Neural progenitor cell (in vitro differentiated cells): ENCODE data around the gene DTX1. TPM values are rescaled to one million over a fixed set of nuclear protein-coding genes. Genes with fewer than 3 reads are reported as not detected.

Experiments
- DNase-seq: peaks from one replicate; pipeline ENCODE4 v3.0.0-alpha.2; 2016; ENCODE audit warnings: low spot score
- H2AFZ ChIP-seq: fragments of 200-600 bp; sonication (generic); replicated peaks from 2 replicates; pipeline ENCODE4 v1.6.1; 2016; ENCODE audit warnings: antibody characterized with exemption
- H3F3A ChIP-seq: fragments of 200-600 bp; sonication (generic); 2 replicates; pipeline ENCODE4 v1.6.1; 2016; ENCODE audit warnings: antibody characterized with exemption, low read depth
- H3K27ac ChIP-seq: fragments of 200-600 bp; sonication (generic); 2 replicates; pipeline ENCODE4 v1.5.1; 2016; ENCODE audit warnings: mild to moderate bottlenecking
- H3K27me3 ChIP-seq: fragments of 200-600 bp; sonication (generic); 2 replicates; pipeline ENCODE4 v1.6.1; 2016; ENCODE audit warnings: mild to moderate bottlenecking, moderate library complexity
- H3K36me3 ChIP-seq: fragments of 200-600 bp; sonication (generic); 2 replicates; pipeline ENCODE4 v1.5.1; 2016
- H3K4me1 ChIP-seq: fragments of 200-600 bp; sonication (generic); 2 replicates; pipeline ENCODE4 v1.6.1; 2016; ENCODE audit warnings: mixed run types
- H3K4me2 ChIP-seq: fragments of 200-600 bp; sonication (generic); 2 replicates; pipeline ENCODE4 v1.6.1; 2016
- H3K4me3 ChIP-seq: fragments of 200-600 bp; sonication (generic); 2 replicates; pipeline ENCODE4 v1.5.1; 2016
- H3K79me2 ChIP-seq: fragments of 200-600 bp; sonication (generic); 2 replicates; pipeline ENCODE4 v1.6.1; 2016; ENCODE audit warnings: low read depth
- H3K9ac ChIP-seq: fragments of 200-600 bp; sonication (generic); 2 replicates; pipeline ENCODE4 v1.6.1; 2016
- H3K9me3 ChIP-seq: fragments of 200-600 bp; sonication (generic); 2 replicates; pipeline ENCODE4 v1.5.1; 2016; ENCODE audit warnings: low read depth
- H4K20me1 ChIP-seq: fragments of 200-600 bp; sonication (generic); 2 replicates; pipeline ENCODE4 v1.6.1; 2016; ENCODE audit warnings: low read depth
- H3K27ac Mint-ChIP-seq: 3 replicates; pipeline ENCODE4 v1.8.0; 2021; ENCODE audit warnings: mixed read lengths
- H3K27me3 Mint-ChIP-seq: 2 replicates; pipeline ENCODE4 v1.8.0; 2022; ENCODE audit warnings: low read depth, mild to moderate bottlenecking, inconsistent platforms, moderate library complexity, mixed read lengths; ENCODE audit not compliant: insufficient read depth
- H3K36me3 Mint-ChIP-seq: 3 replicates; pipeline ENCODE4 v1.8.0; 2021; ENCODE audit warnings: mixed read lengths
- H3K4me1 Mint-ChIP-seq: 3 replicates; pipeline ENCODE4 v1.8.0; 2021; ENCODE audit warnings: mixed read lengths
- H3K4me3 Mint-ChIP-seq: 3 replicates; pipeline ENCODE4 v1.8.0; 2021; ENCODE audit warnings: mild to moderate bottlenecking, moderate library complexity, mixed read lengths
- H3K9me3 Mint-ChIP-seq: 3 replicates; pipeline ENCODE4 v1.8.0; 2020; ENCODE audit warnings: mixed read lengths
- EZH2 ChIP-seq: fragments of 200-600 bp; sonication (generic); IDR thresholded peaks from 2 replicates; pipeline ENCODE4 v1.6.1; 2017; ENCODE audit warnings: antibody characterized with exemption, mild to moderate bottlenecking, moderate library complexity
- EZH2phosphoT487 ChIP-seq: fragments of 200-600 bp; sonication (generic); IDR thresholded peaks from 2 replicates; pipeline ENCODE4 v1.6.1; 2017; ENCODE audit warnings: antibody characterized with exemption
- total RNA-seq: library from RNA; depleted of rRNA; stranded (reverse); fragments of >200 nt; gene quantifications from 2 replicates; pipeline ENCODE4 v1.2.3, GENCODE V29; 2015; ENCODE audit warnings: low replicate concordance
- TF ChIP-seq, protein P1 (sequence below): fragments of 200-600 bp; sonication (generic); IDR thresholded peaks from 2 replicates; pipeline ENCODE4 v1.5.1; 2017; ENCODE audit warnings: antibody characterized with exemption, mild to moderate bottlenecking

DTX1 gene
- total RNA-seq, 1 donor from 2014 or later = 0.49 TPM

DNA sequence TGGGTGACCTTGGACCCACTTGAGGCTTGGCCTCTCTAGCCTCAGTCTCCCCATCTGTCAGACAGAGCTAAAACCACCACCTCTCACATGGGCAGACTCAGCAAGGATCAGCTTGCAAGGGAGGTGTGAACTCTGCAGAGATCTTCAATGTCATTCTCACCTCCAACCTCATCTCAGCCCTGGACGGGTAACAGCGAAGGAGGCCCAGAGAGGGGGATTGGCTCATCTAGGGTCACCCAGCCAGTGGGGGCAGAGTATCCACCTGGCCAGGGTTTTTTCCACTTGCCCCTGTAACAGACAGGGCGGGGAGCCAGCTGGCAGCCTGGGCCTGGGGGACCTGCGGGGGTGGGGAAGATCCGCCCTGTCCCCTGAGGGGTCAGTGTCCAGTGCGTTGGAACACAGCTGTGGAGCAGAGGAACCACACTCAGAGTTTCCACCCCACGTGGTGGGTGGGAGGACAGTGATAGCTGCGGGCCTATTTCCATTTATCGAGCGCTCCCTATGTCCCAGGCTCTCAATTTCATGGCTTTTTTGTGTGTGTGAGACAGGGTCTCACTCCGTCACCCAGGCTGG lies 27.4 kb downstream of the DTX1 start:
- no peaks in the 10 kb centered on the region for H3K9me3 Mint-ChIP-seq

DNA sequence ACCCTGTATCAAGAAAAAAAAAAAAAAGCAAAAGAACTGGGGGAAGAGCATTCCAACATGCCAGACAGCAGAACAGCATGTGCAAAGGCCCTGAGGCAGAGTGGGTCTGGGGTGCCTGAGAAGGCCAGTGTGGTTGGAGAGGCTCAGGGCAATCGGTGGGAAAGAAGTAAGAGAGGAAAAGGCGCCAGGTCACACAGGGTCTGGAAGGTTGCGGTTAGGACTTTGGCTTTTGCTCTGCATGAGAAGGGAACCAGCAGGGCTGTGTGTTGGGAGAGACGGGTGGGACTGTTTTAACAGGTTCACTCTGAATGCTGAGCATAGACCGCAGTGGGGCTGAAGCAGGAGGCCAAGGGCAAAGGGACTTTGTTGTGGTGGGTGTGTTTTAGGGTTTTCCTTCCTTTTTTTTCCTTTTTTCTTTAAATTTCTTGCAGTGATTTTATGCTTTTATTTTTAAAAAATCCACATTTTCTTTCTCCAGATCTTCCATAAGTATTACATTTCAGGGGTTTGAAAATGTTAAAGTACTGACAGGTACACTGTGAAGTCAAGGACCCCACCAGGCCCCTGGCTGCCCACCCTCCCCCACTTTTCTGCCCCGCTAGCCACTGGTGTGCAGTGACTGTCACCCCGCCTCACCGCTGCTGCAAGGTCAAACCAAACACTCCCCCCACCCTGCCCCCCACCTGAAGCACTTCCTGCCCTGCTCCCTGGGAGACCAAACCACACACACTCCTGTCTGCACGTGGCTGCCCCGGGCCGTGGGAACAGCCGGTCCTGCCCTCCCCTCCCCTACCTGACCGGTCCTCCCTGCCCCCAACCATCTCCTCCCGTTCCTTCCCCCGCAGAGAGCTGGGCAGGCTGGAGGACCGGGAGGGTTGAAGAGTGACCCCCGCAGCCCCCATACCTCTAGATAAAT lies 30.0 kb downstream of the DTX1 start:
- Histone ChIP-seq H2AFZ (no peak overlapping the region), H3K36me3 (no peaks in the 10 kb centered on the region), H3F3A (no peaks in the 10 kb centered on the region), H3K79me2 (no peaks in the 10 kb centered on the region), H3K4me3 (no peak overlapping the region), H3K9ac (no peak overlapping the region), H3K9me3 (no peaks in the 10 kb centered on the region), H3K4me1 (no peaks in the 10 kb centered on the region), H3K4me2 (no peak overlapping the region), H4K20me1 (no peaks in the 10 kb centered on the region), H3K27ac (no peak overlapping the region), H3K27me3 (peaks cover 5% of the 10 kb centered on the region)
- DNase-seq = no peak
- TF ChIP-seq EZH2phosphoT487 (no peak), EZH2 (no peak)
- TF ChIP-seq, protein P1, sequence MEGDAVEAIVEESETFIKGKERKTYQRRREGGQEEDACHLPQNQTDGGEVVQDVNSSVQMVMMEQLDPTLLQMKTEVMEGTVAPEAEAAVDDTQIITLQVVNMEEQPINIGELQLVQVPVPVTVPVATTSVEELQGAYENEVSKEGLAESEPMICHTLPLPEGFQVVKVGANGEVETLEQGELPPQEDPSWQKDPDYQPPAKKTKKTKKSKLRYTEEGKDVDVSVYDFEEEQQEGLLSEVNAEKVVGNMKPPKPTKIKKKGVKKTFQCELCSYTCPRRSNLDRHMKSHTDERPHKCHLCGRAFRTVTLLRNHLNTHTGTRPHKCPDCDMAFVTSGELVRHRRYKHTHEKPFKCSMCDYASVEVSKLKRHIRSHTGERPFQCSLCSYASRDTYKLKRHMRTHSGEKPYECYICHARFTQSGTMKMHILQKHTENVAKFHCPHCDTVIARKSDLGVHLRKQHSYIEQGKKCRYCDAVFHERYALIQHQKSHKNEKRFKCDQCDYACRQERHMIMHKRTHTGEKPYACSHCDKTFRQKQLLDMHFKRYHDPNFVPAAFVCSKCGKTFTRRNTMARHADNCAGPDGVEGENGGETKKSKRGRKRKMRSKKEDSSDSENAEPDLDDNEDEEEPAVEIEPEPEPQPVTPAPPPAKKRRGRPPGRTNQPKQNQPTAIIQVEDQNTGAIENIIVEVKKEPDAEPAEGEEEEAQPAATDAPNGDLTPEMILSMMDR = no peak
- peaks cover 18% of the 10 kb centered on the region for H3K27me3 Mint-ChIP-seq
- H3K27ac Mint-ChIP-seq = no peak overlapping the region
- no peaks in the 10 kb centered on the region for H3K9me3 Mint-ChIP-seq
- no peaks in the 10 kb centered on the region for H3K36me3 Mint-ChIP-seq
- peaks cover 14% of the 10 kb centered on the region for H3K4me1 Mint-ChIP-seq
- peak overlapping the region; percentile 55 for H3K4me3 Mint-ChIP-seq

More for the DNA sequence above, 27.4 kb downstream of the DTX1 start:
- Histone ChIP-seq H3K27me3 (peaks cover 18% of the 10 kb centered on the region), H3K36me3 (no peaks in the 10 kb centered on the region), H3K4me3 (no peak overlapping the region), H3K4me2 (no peak overlapping the region), H3K4me1 (no peaks in the 10 kb centered on the region), H3K27ac (no peak overlapping the region), H3F3A (no peaks in the 10 kb centered on the region), H4K20me1 (no peaks in the 10 kb centered on the region), H3K79me2 (no peaks in the 10 kb centered on the region), H3K9ac (no peak overlapping the region), H2AFZ (no peak overlapping the region), H3K9me3 (no peaks in the 10 kb centered on the region)
- Mint-ChIP-seq H3K27ac (peak overlapping the region; percentile 18), H3K36me3 (no peaks in the 10 kb centered on the region), H3K4me1 (peaks cover 16% of the 10 kb centered on the region), H3K4me3 (peak overlapping the region; percentile 62), H3K27me3 (peaks cover 26% of the 10 kb centered on the region)
- TF ChIP-seq, protein P1 = no peak
- TF ChIP-seq EZH2phosphoT487 (no peak), EZH2 (no peak)
- no peak for DNase-seq

DNA sequence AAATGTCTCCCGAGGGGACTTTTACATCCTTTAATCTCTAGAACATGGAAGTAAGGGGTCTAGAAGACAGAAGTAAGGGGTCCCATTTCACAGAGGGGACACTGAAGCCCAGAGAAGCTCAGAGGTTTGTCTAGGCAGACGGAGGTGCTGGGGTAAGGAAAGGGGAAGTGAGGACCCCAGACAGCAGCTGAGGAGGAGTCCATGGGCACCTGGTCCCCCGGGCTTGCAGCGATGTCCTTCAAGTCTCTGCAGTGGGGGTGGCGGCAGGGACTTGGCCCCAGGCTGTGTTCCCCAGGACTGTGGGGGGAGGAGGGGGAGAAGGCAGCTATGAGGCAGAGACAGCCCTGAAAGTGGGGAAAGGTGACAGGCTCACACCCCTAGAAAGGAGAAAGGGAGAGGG lies 30.7 kb downstream of the DTX1 start:
- Histone ChIP-seq H3K4me2 (no peak overlapping the region), H3F3A (no peaks in the 10 kb centered on the region), H4K20me1 (no peaks in the 10 kb centered on the region), H3K27ac (no peak overlapping the region), H3K27me3 (peaks cover 11% of the 10 kb centered on the region), H2AFZ (no peak overlapping the region), H3K9me3 (no peaks in the 10 kb centered on the region), H3K9ac (no peak overlapping the region), H3K4me1 (no peaks in the 10 kb centered on the region), H3K4me3 (no peak overlapping the region), H3K36me3 (no peaks in the 10 kb centered on the region), H3K79me2 (no peaks in the 10 kb centered on the region)
- H3K4me1 Mint-ChIP-seq = peaks cover 14% of the 10 kb centered on the region
- H3K27me3 Mint-ChIP-seq = peaks cover 14% of the 10 kb centered on the region
- no peak overlapping the region for H3K27ac Mint-ChIP-seq
- H3K9me3 Mint-ChIP-seq = no peaks in the 10 kb centered on the region
- no peak for DNase-seq
- H3K4me3 Mint-ChIP-seq = no peak overlapping the region
- TF ChIP-seq EZH2 (no peak), EZH2phosphoT487 (no peak)
- TF ChIP-seq, protein P1 = no peak
- no peaks in the 10 kb centered on the region for H3K36me3 Mint-ChIP-seq
